ENCODE measurements around the gene PRKD3. TPM values are rescaled to one million over a fixed set of nuclear protein-coding genes. Genes with fewer than 3 reads are reported as not detected.

Gene PRKD3
- total RNA-seq, 1 experiment from 2014 or later, result 40.2 TPM

DNA sequence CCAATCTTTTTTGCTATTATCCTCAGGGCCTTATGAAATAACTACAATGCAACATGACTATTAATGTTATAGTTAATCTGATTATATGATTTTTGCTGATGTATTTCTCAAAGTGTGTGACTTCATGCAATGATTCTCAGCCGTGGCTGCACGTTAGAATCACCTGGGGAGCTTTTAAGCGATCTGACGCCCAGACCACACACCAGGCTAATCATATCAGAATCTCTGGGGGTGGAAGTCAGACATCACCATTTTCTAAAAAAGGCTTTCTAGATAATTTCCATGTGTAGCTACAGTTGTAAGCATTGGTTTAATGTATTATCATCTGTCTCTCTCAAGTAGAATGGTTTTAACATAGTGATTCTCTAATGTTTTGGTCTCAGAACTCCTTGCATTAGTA, 14.3 kb upstream of the PRKD3 start:
- no peaks in the 10 kb centered on the region for H3K36me3 ChIP-seq (ENCODE audit: control insufficient read depth, insufficient read depth, low read length)
- TF ChIP-seq, protein P1, sequence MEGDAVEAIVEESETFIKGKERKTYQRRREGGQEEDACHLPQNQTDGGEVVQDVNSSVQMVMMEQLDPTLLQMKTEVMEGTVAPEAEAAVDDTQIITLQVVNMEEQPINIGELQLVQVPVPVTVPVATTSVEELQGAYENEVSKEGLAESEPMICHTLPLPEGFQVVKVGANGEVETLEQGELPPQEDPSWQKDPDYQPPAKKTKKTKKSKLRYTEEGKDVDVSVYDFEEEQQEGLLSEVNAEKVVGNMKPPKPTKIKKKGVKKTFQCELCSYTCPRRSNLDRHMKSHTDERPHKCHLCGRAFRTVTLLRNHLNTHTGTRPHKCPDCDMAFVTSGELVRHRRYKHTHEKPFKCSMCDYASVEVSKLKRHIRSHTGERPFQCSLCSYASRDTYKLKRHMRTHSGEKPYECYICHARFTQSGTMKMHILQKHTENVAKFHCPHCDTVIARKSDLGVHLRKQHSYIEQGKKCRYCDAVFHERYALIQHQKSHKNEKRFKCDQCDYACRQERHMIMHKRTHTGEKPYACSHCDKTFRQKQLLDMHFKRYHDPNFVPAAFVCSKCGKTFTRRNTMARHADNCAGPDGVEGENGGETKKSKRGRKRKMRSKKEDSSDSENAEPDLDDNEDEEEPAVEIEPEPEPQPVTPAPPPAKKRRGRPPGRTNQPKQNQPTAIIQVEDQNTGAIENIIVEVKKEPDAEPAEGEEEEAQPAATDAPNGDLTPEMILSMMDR (IDR thresholded peaks at IDR 0.05; ENCODE audit: insufficient read depth in 1 of 2, low read depth in 1 of 2, low read length in 1 of 2, severe bottlenecking in 1 of 2, unreplicated experiment in 1 of 2), result no peak
- Mint-ChIP-seq H3K36me3 (ENCODE audit: insufficient read depth, unreplicated experiment) (no peaks in the 10 kb centered on the region), H3K4me1 (ENCODE audit: low read depth, unreplicated experiment) (peaks cover 17% of the 10 kb centered on the region), H3K27me3 (ENCODE audit: insufficient read depth, unreplicated experiment) (no peaks in the 10 kb centered on the region), H3K4me3 (ENCODE audit: unreplicated experiment) (no peak overlapping the region), H3K27ac (ENCODE audit: unreplicated experiment) (no peak overlapping the region), H3K9me3 (ENCODE audit: unreplicated experiment) (no peaks in the 10 kb centered on the region)
- CTCF ChIA-PET, result interaction anchor here (0.6 kb wide), 1 partner anchor 26 kb away, joined by 4 read pairs; no protein-coding TSS in a partner anchor
- POLR2A ChIA-PET, result interaction anchor here (0.5 kb wide), 1 partner anchor 932 kb away, joined by 3 read pairs; no protein-coding TSS in a partner anchor
- H3K4me3 ChIP-seq (ENCODE audit: low read depth, low read length), result no peak overlapping the region
- H3K27me3 ChIP-seq (replicated peaks; ENCODE audit: control insufficient read depth, insufficient read depth, low read length), result no peaks in the 10 kb centered on the region
- no TSS peak for BruUV-seq (replicated peaks)
- intact Hi-C loops (cut with micrococcal nuclease; ENCODE audit: unreplicated experiment), result no loop called here
- no peak for DNase-seq
- no peaks in the 10 kb centered on the region for H3K9me3 ChIP-seq
- H3K4me1 ChIP-seq, result peaks cover 11% of the 10 kb centered on the region

DNA sequence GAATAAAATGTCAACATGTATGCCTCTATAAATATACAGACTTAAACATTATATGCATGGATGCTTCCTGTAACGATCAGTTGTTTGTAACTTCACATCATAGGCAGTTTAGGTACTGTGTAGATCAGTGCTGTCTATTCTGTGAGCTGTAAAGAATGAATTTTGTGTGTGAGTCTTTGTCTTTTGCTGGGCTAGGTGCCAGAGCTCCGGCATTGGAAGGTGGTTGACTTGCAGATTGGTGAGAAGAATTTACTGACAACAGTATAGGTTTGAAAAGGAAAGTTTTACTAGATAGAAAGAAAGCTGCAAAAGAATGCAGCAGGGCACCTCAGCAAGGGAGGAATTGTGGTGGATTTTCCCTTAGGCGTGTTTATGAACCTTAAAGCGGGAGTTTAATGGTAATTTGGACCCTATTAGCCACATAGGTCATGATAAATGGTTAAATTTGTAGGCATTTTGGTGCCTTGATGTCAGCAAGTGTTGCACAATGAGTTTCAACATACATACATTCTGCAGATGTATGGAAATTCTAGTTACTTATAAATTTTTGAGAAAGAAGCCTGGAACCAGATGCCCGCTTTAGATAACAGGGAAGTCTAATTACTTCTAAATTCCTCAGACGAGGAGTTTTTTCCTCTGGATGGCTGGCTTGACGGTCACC, 13.1 kb upstream of the PRKD3 start:
- H3K36me3 ChIP-seq (ENCODE audit: control insufficient read depth, insufficient read depth, low read length), result no peaks in the 10 kb centered on the region
- H3K9me3 Mint-ChIP-seq (ENCODE audit: unreplicated experiment), result no peaks in the 10 kb centered on the region
- TF ChIP-seq, protein P1 (IDR thresholded peaks at IDR 0.05; ENCODE audit: insufficient read depth in 1 of 2, low read depth in 1 of 2, low read length in 1 of 2, severe bottlenecking in 1 of 2, unreplicated experiment in 1 of 2), result no peak
- H3K4me3 ChIP-seq (ENCODE audit: low read depth, low read length), result no peak overlapping the region
- H3K4me1 Mint-ChIP-seq (ENCODE audit: low read depth, unreplicated experiment), result peaks cover 14% of the 10 kb centered on the region
- intact Hi-C loops (cut with micrococcal nuclease; ENCODE audit: unreplicated experiment), result no loop called here
- POLR2A ChIA-PET, result no interaction called here
- BruUV-seq (replicated peaks), result no TSS peak
- no peaks in the 10 kb centered on the region for H3K4me1 ChIP-seq
- DNase-seq, result no peak
- H3K27ac Mint-ChIP-seq (ENCODE audit: unreplicated experiment), result no peak overlapping the region
- no peaks in the 10 kb centered on the region for H3K36me3 Mint-ChIP-seq (ENCODE audit: insufficient read depth, unreplicated experiment)
- H3K27me3 ChIP-seq (replicated peaks; ENCODE audit: control insufficient read depth, insufficient read depth, low read length), result no peaks in the 10 kb centered on the region
- CTCF ChIA-PET, result interaction anchor here (0.7 kb wide), 1 partner anchor 929 kb away, joined by 3 read pairs; no protein-coding TSS in a partner anchor
- no peak overlapping the region for H3K4me3 Mint-ChIP-seq (ENCODE audit: unreplicated experiment)
- no peaks in the 10 kb centered on the region for H3K9me3 ChIP-seq
- H3K27me3 Mint-ChIP-seq (ENCODE audit: insufficient read depth, unreplicated experiment), result no peaks in the 10 kb centered on the region

DNA sequence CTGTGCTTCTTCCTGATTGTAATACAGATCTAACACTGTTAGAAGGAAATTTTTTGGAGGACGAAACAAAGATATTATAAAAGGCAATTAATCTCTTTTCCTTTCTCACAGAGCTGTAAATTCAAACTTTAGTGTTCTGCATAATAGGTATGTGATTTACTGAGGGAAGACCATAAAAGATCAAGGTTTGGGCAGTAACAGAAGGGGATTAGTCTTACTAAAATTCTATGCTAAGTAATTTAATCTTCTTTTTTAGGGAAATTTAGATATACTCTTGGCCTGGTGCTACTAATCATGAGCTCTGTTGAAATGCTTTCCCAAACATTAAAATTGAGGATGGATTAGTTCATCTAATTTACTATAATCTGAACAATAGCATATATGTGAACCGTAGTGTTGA, 11.0 kb upstream of the PRKD3 start:
- Mint-ChIP-seq H3K4me3 (ENCODE audit: unreplicated experiment) (no peak overlapping the region), H3K27me3 (ENCODE audit: insufficient read depth, unreplicated experiment) (no peaks in the 10 kb centered on the region), H3K9me3 (ENCODE audit: unreplicated experiment) (no peaks in the 10 kb centered on the region), H3K4me1 (ENCODE audit: low read depth, unreplicated experiment) (peaks cover 20% of the 10 kb centered on the region), H3K27ac (ENCODE audit: unreplicated experiment) (no peak overlapping the region), H3K36me3 (ENCODE audit: insufficient read depth, unreplicated experiment) (no peaks in the 10 kb centered on the region)
- Histone ChIP-seq H3K4me3 (ENCODE audit: low read depth, low read length) (no peak overlapping the region), H3K36me3 (ENCODE audit: control insufficient read depth, insufficient read depth, low read length) (no peaks in the 10 kb centered on the region), H3K27me3 (replicated peaks; ENCODE audit: control insufficient read depth, insufficient read depth, low read length) (no peaks in the 10 kb centered on the region), H3K9me3 (no peaks in the 10 kb centered on the region), H3K4me1 (no peaks in the 10 kb centered on the region)
- ChIA-PET CTCF (no interaction called here), POLR2A (no interaction called here)
- no TSS peak for BruUV-seq (replicated peaks)
- intact Hi-C loops (cut with micrococcal nuclease; ENCODE audit: unreplicated experiment), result no loop called here
- no peak for DNase-seq
- TF ChIP-seq, protein P1 (IDR thresholded peaks at IDR 0.05; ENCODE audit: insufficient read depth in 1 of 2, low read depth in 1 of 2, low read length in 1 of 2, severe bottlenecking in 1 of 2, unreplicated experiment in 1 of 2), result no peak

All from Caco-2 (cell line).